Activated CD4-positive, alpha-beta T cell treated with anti-CD3 and anti-CD28 coated beads, Interleukin-2, amount 10 ng/mL, durations not matched to agents 7 days and 5 days (primary cell): Measurements from ENCODE around the gene PHB1. TPM values are rescaled to one million over a fixed set of nuclear protein-coding genes. Genes with fewer than 3 reads are reported as not detected.

ENCODE experiments used
- total RNA-seq, 2 experiments: library from RNA; stranded (reverse); gene quantifications; one replicate each; pipeline ENCODE4 v1.2.3, GENCODE V29; 2021

PHB1 gene
- total RNA-seq, 2 experiments from 2014 or later: 132 to 153 TPM

Other genes starting within 250 kb of the PHB1 start
- 10 to 100 TPM; 15.0 to 15.9 TPM for gene GNGT2, start 204.3 kb downstream of the PHB1 start, total RNA-seq
- gene ABI3, start 204.2 kb downstream of the PHB1 start, total RNA-seq: 10 to 100 TPM; 58.4 to 59.4 TPM
- gene PHOSPHO1, start 184.1 kb downstream of the PHB1 start, total RNA-seq: not detected
- 10 to 100 TPM; 32.1 to 36.2 TPM for gene ZNF652, start 52.6 kb downstream of the PHB1 start, total RNA-seq
- under 1 TPM in 1 of 2 experiments, not detected in 1; 0.07 TPM for gene NGFR, start 80.4 kb upstream of the PHB1 start, total RNA-seq
- not detected for gene NXPH3, start 161.0 kb upstream of the PHB1 start, total RNA-seq